ENCODE measurements around the gene COL2A1. TPM values are rescaled to one million over a fixed set of nuclear protein-coding genes. Genes with fewer than 3 reads are reported as not detected.

COL2A1 gene
- total RNA-seq, 4 donors from 2014 or later, result 0.16 to 4.2 (median 1.9) TPM

DNA sequence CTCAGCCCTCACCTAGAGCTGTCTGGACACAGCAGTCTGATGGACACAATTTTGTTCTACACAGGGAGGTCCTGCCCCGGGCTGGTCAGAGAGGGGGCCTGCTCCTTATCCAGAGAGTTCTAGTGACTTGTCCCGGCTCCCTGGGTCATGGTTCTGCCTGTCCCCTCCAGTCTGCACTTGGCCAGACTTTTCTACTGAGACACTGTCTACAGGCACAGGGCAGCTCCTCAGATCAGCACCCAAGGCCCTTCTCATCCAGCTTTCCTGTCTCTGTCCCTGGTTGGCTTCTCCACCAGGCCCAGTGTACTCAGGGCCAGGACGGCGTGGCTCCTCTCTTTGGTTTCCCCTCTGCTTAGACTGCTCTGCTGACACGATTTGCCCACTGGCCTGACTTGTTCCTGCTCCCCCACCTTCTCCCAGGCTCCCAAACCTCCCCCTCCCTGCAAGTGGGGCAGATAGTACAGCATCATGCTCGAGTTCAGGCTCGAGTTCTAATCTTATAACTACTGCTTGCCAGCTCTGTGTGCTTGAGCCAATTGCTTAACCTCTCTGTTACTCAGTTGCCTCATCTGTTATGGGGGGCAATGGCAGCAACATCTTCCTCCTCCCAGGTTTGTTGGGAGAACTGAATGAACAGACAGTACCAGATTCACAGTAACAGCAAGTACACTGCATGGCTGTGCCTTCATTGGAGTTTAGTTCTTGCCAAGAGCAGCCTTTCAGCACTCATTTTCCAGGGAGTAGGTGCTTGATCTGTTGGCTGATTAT lies 22.0 kb upstream of the COL2A1 start:
- H3K4me3 ChIP-seq, result no peak overlapping the region
- peaks cover 8% of the 10 kb centered on the region for H3K27me3 ChIP-seq
- H3K9me3 ChIP-seq, result no peaks in the 10 kb centered on the region
- H3K4me1 ChIP-seq, result peaks cover 0 to 20% (median 13%) of the 10 kb centered on the region in 4 donors
- H3K36me3 ChIP-seq, result no peaks in the 10 kb centered on the region
- intact Hi-C loops (cut with DNase I; ENCODE audit: low total_unique reads) (no loop called here), in situ Hi-C loops (cut with MboI; ENCODE audit: low pct_ligation_motif_present in 1 of 4, low pct_unique_long_range_greater_than_20kb in 1 of 4, low sequenced_read_pairs in 3 of 4) (no loop called here)
- TF ChIP-seq EP300 (IDR thresholded peaks at IDR 0.05; ENCODE audit: low read depth), result no peak
- TF ChIP-seq POLR2A (IDR thresholded peaks at IDR 0.05), result no peak
- no peak for TF ChIP-seq CTCF (IDR thresholded peaks at IDR 0.05)
- no peak for TF ChIP-seq POLR2AphosphoS5 (IDR thresholded peaks at IDR 0.05)
- H3K27ac ChIP-seq, result no peak overlapping the region
- DNase-seq, result no peak
- 78 to 79% methylated on average over 4 to 7 of the region's 7 CpGs for WGBS, 2 donors (ENCODE audit: low coverage in 1 of 2)

DNA sequence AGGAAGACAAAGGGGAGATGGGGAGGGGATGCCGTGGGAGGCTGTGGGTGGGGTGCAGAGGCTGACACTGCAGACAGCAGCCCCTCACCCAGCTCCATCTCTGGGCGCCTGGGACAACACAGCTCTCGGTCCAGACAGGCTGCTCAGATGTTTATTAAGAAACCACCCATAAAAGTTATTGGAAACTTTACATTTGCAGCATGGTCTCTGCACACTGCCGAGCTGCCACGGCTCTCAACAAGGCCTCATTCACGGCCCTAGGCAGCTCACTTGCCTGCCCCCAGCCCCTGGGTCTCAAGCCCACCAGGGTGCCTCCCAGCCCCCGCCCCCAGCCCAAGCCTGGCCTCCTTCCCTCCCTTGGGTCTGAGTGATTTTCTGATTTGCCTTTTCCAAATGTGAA lies 21.0 kb upstream of the COL2A1 start:
- TF ChIP-seq POLR2A (IDR thresholded peaks at IDR 0.05) (no peak), EP300 (IDR thresholded peaks at IDR 0.05; ENCODE audit: low read depth) (no peak), CTCF (IDR thresholded peaks at IDR 0.05) (no peak), POLR2AphosphoS5 (IDR thresholded peaks at IDR 0.05) (no peak)
- H3K27me3 ChIP-seq, result peaks cover 8% of the 10 kb centered on the region
- H3K27ac ChIP-seq, result no peak overlapping the region
- peaks cover 0 to 21% (median 13%) of the 10 kb centered on the region in 4 donors for H3K4me1 ChIP-seq
- 75% methylated on average over 7 of the region's 7 CpGs; no CpG with 5 or more reads in 1 of the 2 donors for WGBS, 2 donors (ENCODE audit: low coverage in 1 of 2)
- no peaks in the 10 kb centered on the region for H3K36me3 ChIP-seq
- no peaks in the 10 kb centered on the region for H3K9me3 ChIP-seq
- no peak overlapping the region for H3K4me3 ChIP-seq
- in situ Hi-C loops (cut with MboI; ENCODE audit: low pct_ligation_motif_present in 1 of 4, low pct_unique_long_range_greater_than_20kb in 1 of 4, low sequenced_read_pairs in 3 of 4) (no loop called here), intact Hi-C loops (cut with DNase I; ENCODE audit: low total_unique reads) (no loop called here)
- no peak for DNase-seq

DNA sequence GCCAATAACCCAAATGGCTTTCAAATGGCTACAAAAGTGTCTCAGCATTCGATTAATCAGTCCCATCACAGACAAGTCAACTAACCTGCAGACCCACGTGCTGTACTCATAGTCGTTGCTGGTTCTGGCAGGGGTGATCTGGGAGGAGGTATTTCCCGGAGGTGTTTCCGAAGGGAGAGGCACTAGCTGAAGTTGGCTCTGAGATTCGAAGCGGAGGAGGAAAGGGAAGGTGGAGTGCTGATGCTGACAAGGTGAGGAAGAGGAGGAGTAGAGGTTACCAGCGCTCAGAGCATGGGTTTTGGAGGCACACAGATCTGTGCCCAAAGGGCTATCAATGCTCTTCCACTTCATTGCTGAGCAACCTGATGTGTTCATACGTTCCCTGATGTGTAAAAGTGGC lies 20.5 kb upstream of the COL2A1 start:
- no peak overlapping the region for H3K27ac ChIP-seq
- intact Hi-C loops (cut with DNase I; ENCODE audit: low total_unique reads), result no loop called here
- TF ChIP-seq POLR2AphosphoS5 (IDR thresholded peaks at IDR 0.05) (no peak), CTCF (IDR thresholded peaks at IDR 0.05) (no peak), EP300 (IDR thresholded peaks at IDR 0.05; ENCODE audit: low read depth) (no peak), POLR2A (IDR thresholded peaks at IDR 0.05) (no peak)
- peaks cover 8% of the 10 kb centered on the region for H3K27me3 ChIP-seq
- in situ Hi-C loops (cut with MboI; ENCODE audit: low pct_ligation_motif_present in 1 of 4, low pct_unique_long_range_greater_than_20kb in 1 of 4, low sequenced_read_pairs in 3 of 4), result no loop called here
- WGBS, 2 donors (ENCODE audit: low coverage in 1 of 2), result 82 to 86% methylated on average over 7 to 9 of the region's 9 CpGs
- no peak for DNase-seq
- no peak overlapping the region for H3K4me3 ChIP-seq
- H3K4me1 ChIP-seq, result peaks cover 0 to 21% (median 10%) of the 10 kb centered on the region in 4 donors
- no peaks in the 10 kb centered on the region for H3K36me3 ChIP-seq
- no peaks in the 10 kb centered on the region for H3K9me3 ChIP-seq

DNA sequence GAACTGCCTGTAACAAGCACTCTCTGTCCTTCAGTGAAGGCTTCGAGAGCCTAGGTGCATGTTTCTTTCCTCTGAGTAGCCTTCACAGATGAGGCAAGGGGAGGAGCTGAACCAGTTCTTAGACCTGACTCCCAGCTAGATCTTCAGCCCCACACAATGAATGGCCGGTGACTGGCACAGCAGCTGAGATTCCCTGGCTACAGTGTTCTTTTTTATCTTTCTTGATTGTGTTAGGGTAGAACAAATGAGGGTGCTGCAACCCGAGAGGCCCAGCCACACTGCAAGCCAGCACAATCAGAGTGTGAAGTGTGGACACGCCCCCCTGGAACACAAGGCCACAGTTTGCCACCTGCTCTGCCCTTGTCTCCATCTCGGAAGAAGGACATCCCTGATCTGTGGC lies 19.1 kb upstream of the COL2A1 start:
- Histone ChIP-seq H3K4me3 (no peak overlapping the region), H3K36me3 (no peaks in the 10 kb centered on the region), H3K27ac (no peak overlapping the region), H3K9me3 (no peaks in the 10 kb centered on the region), H3K4me1 (peaks cover 0 to 21% (median 6%) of the 10 kb centered on the region in 4 donors), H3K27me3 (peaks cover 8% of the 10 kb centered on the region)
- no peak for DNase-seq
- intact Hi-C loops (cut with DNase I; ENCODE audit: low total_unique reads), result no loop called here
- 39% methylated on average over 5 of the region's 5 CpGs; no CpG with 5 or more reads in 1 of the 2 donors for WGBS, 2 donors (ENCODE audit: low coverage in 1 of 2)
- in situ Hi-C loops (cut with MboI; ENCODE audit: low pct_ligation_motif_present in 1 of 4, low pct_unique_long_range_greater_than_20kb in 1 of 4, low sequenced_read_pairs in 3 of 4), result no loop called here
- no peak for TF ChIP-seq POLR2AphosphoS5 (IDR thresholded peaks at IDR 0.05)
- no peak for TF ChIP-seq POLR2A (IDR thresholded peaks at IDR 0.05)
- no peak for TF ChIP-seq CTCF (IDR thresholded peaks at IDR 0.05)
- TF ChIP-seq EP300 (IDR thresholded peaks at IDR 0.05; ENCODE audit: low read depth), result no peak

Data from transverse colon (tissue), 4 donors.